SK-N-SH (cell line): ENCODE results near the gene KIRREL2. TPM values are rescaled to one million over a fixed set of nuclear protein-coding genes. Genes with fewer than 3 reads are reported as not detected.

Experiments
- CTCF ChIA-PET: fragments of 300-600, 350-600 bp; formaldehyde crosslinking; extraction: SDS; loops from one replicate; lab custom pipeline; 2021; lab: Yijun Ruan, JAX
- POLR2A ChIA-PET: fragments of 350-600 bp; sonication (Branson Sonifier 250); formaldehyde crosslinking; extraction: SDS; loops from one replicate; lab custom pipeline; 2020; ENCODE audit warnings: antibody characterized with exemption, inconsistent platforms; lab: Yijun Ruan, JAX
- DNase-seq: peaks from one replicate; pipeline ENCODE4 v3.0.0; 2012
- H2AFZ ChIP-seq: fragments of 200-600 bp; sonication (generic); 2 replicates; pipeline ENCODE4 v1.8.1; 2016; ENCODE audit warnings: antibody characterized with exemption, mild to moderate bottlenecking, low read depth
- H3F3A ChIP-seq: fragments of 200-600 bp; sonication (generic); replicated peaks from 2 replicates; pipeline ENCODE3; 2016; ENCODE audit warnings: antibody characterized with exemption, mild to moderate bottlenecking; ENCODE audit not compliant: insufficient read depth
- H3K27ac ChIP-seq, 2 experiments: fragments of 200-500 bp in 1 of 2; fragments of 200-600 bp in 1 of 2; sonication (Bioruptor generic) in 1 of 2; sonication (generic), shearing (Covaris generic) in 1 of 2; 2 replicates each; pipeline versions ENCODE4 v1.5.1 to v1.6.1; 2014 to 2016; ENCODE audit warnings: low read depth in 2 of 2, inconsistent platforms in 1 of 2, low read length in 1 of 2, mild to moderate bottlenecking in 1 of 2, mixed read lengths in 1 of 2
- H3K27me3 ChIP-seq: fragments of 200-600 bp; sonication (generic), shearing (Covaris generic); 2 replicates; pipeline ENCODE4 v1.6.1; 2016; ENCODE audit warnings: mixed run types; ENCODE audit not compliant: insufficient read depth
- H3K36me3 ChIP-seq, 2 experiments: fragments of 200-500 bp in 1 of 2; fragments of 200-600 bp in 1 of 2; sonication (Bioruptor generic) in 1 of 2; sonication (generic) in 1 of 2; replicated peaks in 1 of 2; 2 replicates each; pipeline versions ENCODE3 to v1.5.1; 2014 to 2016; ENCODE audit warnings: low read length in 1 of 2, mild to moderate bottlenecking in 1 of 2; ENCODE audit not compliant: insufficient read depth in 2 of 2, control insufficient read depth in 1 of 2
- H3K4me1 ChIP-seq, 2 experiments: fragments of 200-500 bp in 1 of 2; fragments of 200-600 bp in 1 of 2; sonication (Bioruptor generic) in 1 of 2; sonication (generic), shearing (Covaris generic) in 1 of 2; 2 replicates each; pipeline versions ENCODE4 v1.5.1 to v1.6.1; 2014 to 2016; ENCODE audit warnings: low read depth in 1 of 2, low read length in 1 of 2, mixed run types in 1 of 2; ENCODE audit not compliant: insufficient read depth in 2 of 2, control insufficient read depth in 1 of 2
- H3K4me2 ChIP-seq: fragments of 200-600 bp; sonication (generic), shearing (Covaris generic); 2 replicates; pipeline ENCODE4 v1.6.1; 2017; ENCODE audit warnings: mixed run types
- H3K4me3 ChIP-seq, 2 experiments: fragments of 200-500 bp in 1 of 2; fragments of 200-600 bp in 1 of 2; sonication (Bioruptor generic) in 1 of 2; sonication (generic), shearing (Covaris generic) in 1 of 2; 2 replicates each; pipeline versions ENCODE4 v1.5.1 to v1.8.1; 2014 to 2016; ENCODE audit warnings: low read depth in 2 of 2, inconsistent platforms in 1 of 2, low read length in 1 of 2, mild to moderate bottlenecking in 1 of 2, mixed read lengths in 1 of 2, moderate library complexity in 1 of 2
- H3K79me2 ChIP-seq: fragments of 200-600 bp; sonication (generic); 2 replicates; pipeline ENCODE4 v1.8.1; 2017; ENCODE audit warnings: mild to moderate bottlenecking; ENCODE audit not compliant: insufficient read depth
- H3K9ac ChIP-seq: fragments of 200-600 bp; sonication (generic); 2 replicates; pipeline ENCODE4 v1.6.1; 2017; ENCODE audit warnings: mixed run types
- H3K9me2 ChIP-seq: fragments of 200-600 bp; sonication (generic); 2 replicates; pipeline ENCODE4 v1.6.1; 2017; ENCODE audit warnings: mixed run types
- H3K9me3 ChIP-seq: fragments of 200-600 bp; sonication (generic); 2 replicates; pipeline ENCODE4 v1.6.1; 2017; ENCODE audit warnings: mixed run types, mild to moderate bottlenecking, moderate library complexity
- H4K20me1 ChIP-seq: fragments of 200-600 bp; sonication (generic); 2 replicates; pipeline ENCODE4 v1.6.1; 2017; ENCODE audit warnings: mild to moderate bottlenecking, mixed run types; ENCODE audit not compliant: insufficient read depth
- CHD2 ChIP-seq: fragments of 150-350 bp; IDR thresholded peaks from 2 replicates; pipeline ENCODE4 v1.6.1; 2018; ENCODE audit warnings: low read length; ENCODE audit not compliant: partially characterized antibody
- ELF1 ChIP-seq: IDR thresholded peaks from 2 replicates; pipeline ENCODE4 v1.4.0; 2012
- FOXJ3 ChIP-seq: sonication (generic); formaldehyde crosslinking; IDR thresholded peaks from 2 replicates; pipeline ENCODE4 v1.5.1; 2020; ENCODE audit warnings: mild to moderate bottlenecking, missing genetic modification reagents
- FOXM1 ChIP-seq: IDR thresholded peaks from 2 replicates; pipeline ENCODE4 v1.4.0; 2012; ENCODE audit warnings: low read depth, mild to moderate bottlenecking
- GATA2 ChIP-seq: sonication (generic); formaldehyde crosslinking; IDR thresholded peaks from 2 replicates; pipeline ENCODE4 v1.5.0; 2020; ENCODE audit warnings: mild to moderate bottlenecking, missing genetic modification reagents
- MXI1 ChIP-seq: IDR thresholded peaks from 2 replicates; pipeline ENCODE4 v1.6.1; 2012; ENCODE audit warnings: mild to moderate bottlenecking, low read depth, low read length, improper control_type of control experiment
- NFIC ChIP-seq: IDR thresholded peaks from 2 replicates; pipeline ENCODE4 v1.4.0; 2012; ENCODE audit warnings: borderline replicate concordance
- RAD21 ChIP-seq: IDR thresholded peaks from 2 replicates; pipeline ENCODE4 v1.6.1; 2012; ENCODE audit warnings: mild to moderate bottlenecking, low read length
- SIN3A ChIP-seq: IDR thresholded peaks from 2 replicates; pipeline ENCODE4 v1.6.1; 2012; ENCODE audit warnings: low read depth, mild to moderate bottlenecking, low read length, moderate library complexity, borderline replicate concordance
- TCF12 ChIP-seq: IDR thresholded peaks from 2 replicates; pipeline ENCODE4 v1.4.0; 2012
- YY1 ChIP-seq: IDR thresholded peaks from 2 replicates; pipeline ENCODE4 v1.4.0; 2012; ENCODE audit warnings: low read depth, mild to moderate bottlenecking
- WGBS: methylation state at CpG from one replicate; pipeline ENCODE4 v1.1.6; 2017; ENCODE audit warnings: low lambda C conversion rate; 5-methylcytosine and 5-hydroxymethylcytosine counted together
- polyA plus RNA-seq, 3 experiments: library from polyadenylated mRNA; depleted of rRNA; stranded (reverse); fragments of >200 nt; gene quantifications; 2 replicates each; pipeline ENCODE4 v1.2.3, GENCODE V29; 2012
- TF ChIP-seq, protein P1 (sequence below): fragments of 150-350 bp; IDR thresholded peaks from 2 replicates; pipeline ENCODE4 v1.6.1; 2016; ENCODE audit warnings: mild to moderate bottlenecking, low read depth, low read length
- TF ChIP-seq, protein P2 (sequence below): fragments of 200-600 bp; sonication (generic); IDR thresholded peaks from 2 replicates; pipeline ENCODE4 v1.6.1; 2017; ENCODE audit warnings: antibody characterized with exemption, mild to moderate bottlenecking, moderate library complexity
- TF ChIP-seq, protein P3 (sequence below): IDR thresholded peaks from 2 replicates; pipeline ENCODE4; 2012

The KIRREL2 gene
- polyA plus RNA-seq, 1 of the 3 experiments (the other 2 are of a cell fraction), result 0.21 TPM

DNA sequence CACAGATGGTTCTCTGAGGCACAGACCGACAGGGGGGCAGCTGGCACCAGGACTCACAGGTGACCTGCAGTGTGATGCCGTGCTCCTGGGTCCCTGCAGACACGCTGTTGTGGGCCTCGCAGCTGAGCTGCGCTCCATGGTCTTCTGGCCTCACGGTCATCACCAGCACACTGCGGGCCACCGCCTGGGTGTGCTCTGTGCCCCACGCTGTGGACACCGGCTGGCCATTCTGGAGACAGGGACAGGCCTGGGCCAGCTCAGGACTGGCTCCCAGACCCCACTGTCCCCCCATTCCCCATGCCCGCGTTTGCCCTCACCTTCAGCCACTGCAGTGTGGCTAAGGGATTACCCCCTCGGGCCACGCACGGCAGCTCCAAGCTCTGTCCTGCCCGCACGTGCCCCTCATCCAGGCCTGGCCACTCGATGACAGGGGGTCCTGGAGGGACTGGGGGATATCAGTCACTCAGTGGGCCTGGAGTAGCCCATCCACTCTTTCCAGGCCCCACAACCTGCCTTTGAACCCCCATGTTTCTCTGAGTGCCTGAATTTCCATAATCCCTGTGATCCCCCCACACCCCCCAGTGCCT, 7.7 kb upstream of the KIRREL2 start:
- no peak overlapping the region for H3K4me2 ChIP-seq
- H2AFZ ChIP-seq, result no peak overlapping the region
- no peaks in the 10 kb centered on the region for H3K9me3 ChIP-seq
- no peaks in the 10 kb centered on the region for H3K9me2 ChIP-seq
- TF ChIP-seq, protein P1, sequence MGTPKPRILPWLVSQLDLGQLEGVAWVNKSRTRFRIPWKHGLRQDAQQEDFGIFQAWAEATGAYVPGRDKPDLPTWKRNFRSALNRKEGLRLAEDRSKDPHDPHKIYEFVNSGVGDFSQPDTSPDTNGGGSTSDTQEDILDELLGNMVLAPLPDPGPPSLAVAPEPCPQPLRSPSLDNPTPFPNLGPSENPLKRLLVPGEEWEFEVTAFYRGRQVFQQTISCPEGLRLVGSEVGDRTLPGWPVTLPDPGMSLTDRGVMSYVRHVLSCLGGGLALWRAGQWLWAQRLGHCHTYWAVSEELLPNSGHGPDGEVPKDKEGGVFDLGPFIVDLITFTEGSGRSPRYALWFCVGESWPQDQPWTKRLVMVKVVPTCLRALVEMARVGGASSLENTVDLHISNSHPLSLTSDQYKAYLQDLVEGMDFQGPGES, result no peak
- TF ChIP-seq TCF12, result no peak
- no peak for TF ChIP-seq NFIC
- no peak for TF ChIP-seq SIN3A
- TF ChIP-seq, protein P2, sequence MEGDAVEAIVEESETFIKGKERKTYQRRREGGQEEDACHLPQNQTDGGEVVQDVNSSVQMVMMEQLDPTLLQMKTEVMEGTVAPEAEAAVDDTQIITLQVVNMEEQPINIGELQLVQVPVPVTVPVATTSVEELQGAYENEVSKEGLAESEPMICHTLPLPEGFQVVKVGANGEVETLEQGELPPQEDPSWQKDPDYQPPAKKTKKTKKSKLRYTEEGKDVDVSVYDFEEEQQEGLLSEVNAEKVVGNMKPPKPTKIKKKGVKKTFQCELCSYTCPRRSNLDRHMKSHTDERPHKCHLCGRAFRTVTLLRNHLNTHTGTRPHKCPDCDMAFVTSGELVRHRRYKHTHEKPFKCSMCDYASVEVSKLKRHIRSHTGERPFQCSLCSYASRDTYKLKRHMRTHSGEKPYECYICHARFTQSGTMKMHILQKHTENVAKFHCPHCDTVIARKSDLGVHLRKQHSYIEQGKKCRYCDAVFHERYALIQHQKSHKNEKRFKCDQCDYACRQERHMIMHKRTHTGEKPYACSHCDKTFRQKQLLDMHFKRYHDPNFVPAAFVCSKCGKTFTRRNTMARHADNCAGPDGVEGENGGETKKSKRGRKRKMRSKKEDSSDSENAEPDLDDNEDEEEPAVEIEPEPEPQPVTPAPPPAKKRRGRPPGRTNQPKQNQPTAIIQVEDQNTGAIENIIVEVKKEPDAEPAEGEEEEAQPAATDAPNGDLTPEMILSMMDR, result no peak
- TF ChIP-seq YY1, result no peak
- H3K27ac ChIP-seq, result no peak overlapping the region
- H3F3A ChIP-seq, result no peaks in the 10 kb centered on the region
- no peaks in the 10 kb centered on the region for H3K79me2 ChIP-seq
- H4K20me1 ChIP-seq, result no peaks in the 10 kb centered on the region
- ChIA-PET CTCF (interaction anchor here (1.1 kb wide), 1 partner anchor 12 kb away, joined by 3 read pairs; no protein-coding TSS in a partner anchor), POLR2A (no interaction called here)
- 72% methylated on average over 8 of the region's 18 CpGs for WGBS
- peaks cover 0 to 8% of the 10 kb centered on the region in 2 experiments; a peak in 1 of 4 replicates for H3K4me1 ChIP-seq
- no peak overlapping the region for H3K4me3 ChIP-seq
- peaks cover 53% of the 10 kb centered on the region for H3K27me3 ChIP-seq
- no peaks in the 10 kb centered on the region for H3K36me3 ChIP-seq
- DNase-seq, result no peak
- no peak overlapping the region for H3K9ac ChIP-seq

DNA sequence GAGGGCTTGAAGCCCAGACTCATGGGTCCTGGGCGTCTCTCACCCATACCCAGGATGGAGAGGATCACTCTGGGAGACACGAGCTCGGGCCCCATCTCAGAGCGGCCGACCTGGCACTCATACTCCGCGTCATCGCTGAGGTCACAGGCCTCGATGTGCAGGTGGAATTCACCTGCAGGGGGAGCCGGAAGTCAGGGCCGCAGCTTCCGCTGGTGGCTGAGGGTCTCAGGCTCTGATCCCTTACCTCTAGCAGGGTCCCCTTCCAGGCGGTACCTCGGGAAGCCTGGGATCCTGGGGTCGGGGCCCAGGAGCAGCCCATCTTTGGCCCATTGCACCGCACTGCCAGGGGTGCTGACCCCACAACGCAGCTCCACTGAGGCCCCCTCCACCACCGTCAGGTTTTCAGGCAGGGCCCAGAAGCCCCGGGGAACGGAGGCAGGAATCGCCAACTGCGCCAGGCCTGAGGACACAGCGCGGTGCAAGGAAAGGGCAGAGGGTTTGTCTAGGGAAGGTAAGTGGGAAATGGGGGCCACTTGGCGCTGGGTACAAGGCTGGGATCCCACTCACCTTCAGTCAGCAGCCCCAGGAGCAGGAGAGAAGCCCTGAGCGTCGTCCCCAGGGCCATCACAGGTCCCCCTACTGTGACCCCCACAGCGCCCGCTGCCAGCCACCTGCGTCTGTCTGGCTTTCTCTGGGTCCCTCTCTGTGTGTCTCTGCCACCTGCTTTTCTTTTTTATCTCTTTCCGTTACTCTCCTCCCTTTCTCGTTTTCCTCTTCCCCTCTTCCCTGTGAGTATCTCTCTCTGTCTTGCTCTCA, 5.3 kb upstream of the KIRREL2 start:
- TF ChIP-seq ELF1 (no peak), TCF12 (no peak), FOXJ3 (CRISPR knock-in tag) (no peak), GATA2 (CRISPR knock-in tag) (no peak), RAD21 (peak; percentile 33; the same call in 1 of the 2 replicates), CHD2 (no peak), MXI1 (no peak), NFIC (no peak), FOXM1 (no peak)
- TF ChIP-seq, protein P2, result peak; percentile 17; the same call in 1 of the 2 replicates
- TF ChIP-seq, protein P3, sequence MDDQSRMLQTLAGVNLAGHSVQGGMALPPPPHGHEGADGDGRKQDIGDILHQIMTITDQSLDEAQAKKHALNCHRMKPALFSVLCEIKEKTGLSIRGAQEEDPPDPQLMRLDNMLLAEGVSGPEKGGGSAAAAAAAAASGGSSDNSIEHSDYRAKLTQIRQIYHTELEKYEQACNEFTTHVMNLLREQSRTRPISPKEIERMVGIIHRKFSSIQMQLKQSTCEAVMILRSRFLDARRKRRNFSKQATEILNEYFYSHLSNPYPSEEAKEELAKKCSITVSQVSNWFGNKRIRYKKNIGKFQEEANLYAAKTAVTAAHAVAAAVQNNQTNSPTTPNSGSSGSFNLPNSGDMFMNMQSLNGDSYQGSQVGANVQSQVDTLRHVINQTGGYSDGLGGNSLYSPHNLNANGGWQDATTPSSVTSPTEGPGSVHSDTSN, result no peak
- Histone ChIP-seq H3K9me2 (no peaks in the 10 kb centered on the region), H4K20me1 (no peaks in the 10 kb centered on the region), H3K4me2 (no peak overlapping the region), H3K36me3 (no peaks in the 10 kb centered on the region), H3K27ac (no peak overlapping the region), H3K4me3 (no peak overlapping the region), H3K27me3 (peaks cover 29% of the 10 kb centered on the region), H3K9ac (no peak overlapping the region), H3K4me1 (peaks cover 0 to 6% of the 10 kb centered on the region in 2 experiments; a peak in 1 of 4 replicates), H2AFZ (no peak overlapping the region), H3K9me3 (no peaks in the 10 kb centered on the region), H3K79me2 (no peaks in the 10 kb centered on the region), H3F3A (no peaks in the 10 kb centered on the region)
- DNase-seq, result peak; percentile 66
- ChIA-PET CTCF (interaction anchor here (1.0 to 1.9 kb wide), 4 partner anchors 8 to 17 kb away, joined by 4 to 5 read pairs (median 4); no protein-coding TSS in a partner anchor), POLR2A (no interaction called here)
- WGBS, result 56% methylated on average over 21 of the region's 32 CpGs
